ENCODE results near the gene SLC25A47.
A peak's percentile ranks its signal among the peaks of the same experiment; 100 is the strongest.
"Not testable (repeated sequence)": the region's sequence is repeated elsewhere in the genome, so short reads cannot be mapped to it uniquely, and the experiment has no call there.

The SLC25A47 gene

GRCh38 chr14:100282766-100283419, 40.2 kb upstream of the SLC25A47 start:
- Histone ChIP-seq H3K4me1 (ENCODE audit: low read depth, poor library complexity, severe bottlenecking) (peaks cover 14% of the 10 kb centered on the region), H2AFZ (ENCODE audit: low read depth) (no peak overlapping the region), H3K27ac (no peak overlapping the region), H3K36me3 (ENCODE audit: insufficient read depth) (no peaks in the 10 kb centered on the region), H3K4me2 (no peak overlapping the region), H3K4me3 (IDR thresholded peaks at IDR 0.05; ENCODE audit: insufficient read depth, low read depth, low read length) (no peak overlapping the region), H4K20me1 (ENCODE audit: insufficient read depth) (no peaks in the 10 kb centered on the region), H3K9ac (no peak overlapping the region), H3K27me3 (ENCODE audit: insufficient read depth, low read depth) (no peaks in the 10 kb centered on the region), H3K79me2 (ENCODE audit: insufficient read depth, low read depth) (peaks cover 21% of the 10 kb centered on the region; the same call in 1 of the 2 replicates)
- no peak for TF ChIP-seq CTCF (conservative IDR thresholded peaks at IDR 0.05; ENCODE audit: low read depth, low read length)

- H3K27me3 ChIP-seq (ENCODE audit: insufficient read depth, low read depth); H4K20me1 ChIP-seq (ENCODE audit: insufficient read depth); H3K4me3 ChIP-seq (IDR thresholded peaks at IDR 0.05; ENCODE audit: insufficient read depth, low read depth, low read length); H3K36me3 ChIP-seq (ENCODE audit: insufficient read depth); H2AFZ ChIP-seq (ENCODE audit: low read depth); H3K4me2 ChIP-seq; H3K9ac ChIP-seq; H3K4me1 ChIP-seq (ENCODE audit: low read depth, poor library complexity, severe bottlenecking); H3K27ac ChIP-seq: not testable (repeated sequence)
- H3K79me2 ChIP-seq (ENCODE audit: insufficient read depth, low read depth) = peaks cover 20% of the 10 kb centered on the region; the same call in 1 of the 2 replicates
Observed at GRCh38 chr14:100283436-100283835, 39.7 kb upstream of the SLC25A47 start.

- Histone ChIP-seq H3K9ac (no peak overlapping the region), H3K36me3 (ENCODE audit: insufficient read depth) (no peaks in the 10 kb centered on the region), H3K27ac (no peak overlapping the region), H4K20me1 (ENCODE audit: insufficient read depth) (no peaks in the 10 kb centered on the region), H3K4me1 (ENCODE audit: low read depth, poor library complexity, severe bottlenecking) (peaks cover under 1% of the 10 kb centered on the region), H3K4me3 (IDR thresholded peaks at IDR 0.05; ENCODE audit: insufficient read depth, low read depth, low read length) (no peak overlapping the region), H3K4me2 (no peak overlapping the region), H3K79me2 (ENCODE audit: insufficient read depth, low read depth) (peaks cover 13% of the 10 kb centered on the region; the same call in 1 of the 2 replicates), H2AFZ (ENCODE audit: low read depth) (no peak overlapping the region), H3K27me3 (ENCODE audit: insufficient read depth, low read depth) (no peaks in the 10 kb centered on the region)
- TF ChIP-seq CTCF (conservative IDR thresholded peaks at IDR 0.05; ENCODE audit: low read depth, low read length) = no peak
Observed at GRCh38 chr14:100283984-100284881, 38.9 kb upstream of the SLC25A47 start.

- Histone ChIP-seq H3K9ac (peak overlapping the region; percentile 93), H3K4me3 (IDR thresholded peaks at IDR 0.05; ENCODE audit: insufficient read depth, low read depth, low read length) (no peak overlapping the region), H3K27ac (peak overlapping the region; percentile 69), H3K79me2 (ENCODE audit: insufficient read depth, low read depth) (peaks cover 5% of the 10 kb centered on the region; the same call in 1 of the 2 replicates), H4K20me1 (ENCODE audit: insufficient read depth) (no peaks in the 10 kb centered on the region), H3K36me3 (ENCODE audit: insufficient read depth) (no peaks in the 10 kb centered on the region), H3K4me2 (peak overlapping the region; percentile 68), H2AFZ (ENCODE audit: low read depth) (peak overlapping the region; percentile 76), H3K4me1 (ENCODE audit: low read depth, poor library complexity, severe bottlenecking) (no peaks in the 10 kb centered on the region), H3K27me3 (ENCODE audit: insufficient read depth, low read depth) (no peaks in the 10 kb centered on the region)
- peak; percentile 77 for TF ChIP-seq CTCF (conservative IDR thresholded peaks at IDR 0.05; ENCODE audit: low read depth, low read length)
Observed at GRCh38 chr14:100285021-100285912, 37.9 kb upstream of the SLC25A47 start.

All from KMS-11 (cell line).